ENCODE data around the gene GALNT2. TPM values are rescaled to one million over a fixed set of nuclear protein-coding genes. Genes with fewer than 3 reads are reported as not detected.

The GALNT2 gene
- total RNA-seq, 1 donor from 2014 or later: 32.8 TPM

DNA sequence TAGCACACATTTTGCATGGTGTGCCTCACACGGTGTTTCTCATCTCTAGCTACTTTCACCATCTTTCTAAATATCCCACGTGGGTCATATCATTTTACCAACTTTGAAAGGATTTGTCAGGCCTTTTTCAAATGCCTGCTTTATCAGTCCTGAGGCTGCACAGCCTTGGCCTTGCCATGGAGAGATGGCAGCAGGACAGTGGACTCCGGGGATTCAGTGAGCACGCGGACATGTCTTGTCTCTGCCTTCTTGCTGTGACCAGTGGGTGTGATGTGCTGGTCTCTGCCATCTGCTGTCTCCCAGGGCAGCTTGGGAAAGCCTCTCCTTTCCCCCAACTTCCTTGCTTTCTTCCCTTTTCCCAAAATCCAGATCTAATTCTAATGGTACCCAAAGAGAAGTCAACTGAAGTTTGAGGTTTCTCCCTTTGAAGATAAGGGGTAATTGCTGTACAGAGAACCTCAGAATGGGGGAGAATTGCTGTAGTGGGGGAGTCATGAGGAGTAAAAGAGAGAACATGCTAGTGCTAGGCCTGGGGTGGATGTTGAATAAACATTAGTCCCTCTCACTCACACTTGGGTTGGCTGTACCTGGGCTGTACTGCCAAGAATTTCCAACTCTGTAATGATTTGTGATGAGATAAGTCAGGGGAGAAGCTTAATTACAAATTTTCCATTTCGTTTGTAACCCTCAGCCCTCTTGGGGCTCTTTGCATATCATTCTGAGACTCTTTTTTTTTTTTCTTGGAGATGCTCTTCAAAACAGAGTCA is 99.5 kb downstream of the GALNT2 start:
- no peak for DNase-seq

DNA sequence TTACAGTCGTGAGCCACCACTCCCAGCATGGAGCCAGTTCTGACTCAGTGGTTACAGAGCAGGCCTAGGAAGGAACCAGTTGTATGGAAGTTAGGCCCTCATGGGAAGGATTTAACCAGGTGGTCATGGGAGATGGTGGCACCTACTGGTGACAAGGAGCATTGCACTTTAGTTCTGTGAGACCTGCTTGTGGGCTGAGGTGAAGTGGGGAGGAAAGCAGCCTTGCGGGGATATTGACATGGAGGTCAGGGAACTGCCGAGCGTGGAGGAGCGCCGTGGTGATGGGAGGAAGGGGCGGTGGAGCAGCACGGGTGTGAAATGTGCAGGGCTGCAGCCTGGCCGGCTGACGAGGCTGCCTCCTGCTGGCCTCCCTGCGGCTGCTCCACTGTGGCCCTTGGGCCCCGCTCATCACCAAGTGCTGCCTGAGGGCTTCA is 100.4 kb downstream of the GALNT2 start:
- no peak for DNase-seq

- no peak for DNase-seq
These were observed 102.6 kb downstream of the GALNT2 start for GRCh38 chr1:230169454-230170152.

- DNase-seq: no peak
These were observed 103.1 kb downstream of the GALNT2 start for GRCh38 chr1:230170153-230170547.

GRCh38 chr1:230170622-230171021 is 103.6 kb downstream of the GALNT2 start:
- no peak for DNase-seq

- DNase-seq: no peak
These were observed 104.4 kb downstream of the GALNT2 start for GRCh38 chr1:230171356-230172015.

DNA sequence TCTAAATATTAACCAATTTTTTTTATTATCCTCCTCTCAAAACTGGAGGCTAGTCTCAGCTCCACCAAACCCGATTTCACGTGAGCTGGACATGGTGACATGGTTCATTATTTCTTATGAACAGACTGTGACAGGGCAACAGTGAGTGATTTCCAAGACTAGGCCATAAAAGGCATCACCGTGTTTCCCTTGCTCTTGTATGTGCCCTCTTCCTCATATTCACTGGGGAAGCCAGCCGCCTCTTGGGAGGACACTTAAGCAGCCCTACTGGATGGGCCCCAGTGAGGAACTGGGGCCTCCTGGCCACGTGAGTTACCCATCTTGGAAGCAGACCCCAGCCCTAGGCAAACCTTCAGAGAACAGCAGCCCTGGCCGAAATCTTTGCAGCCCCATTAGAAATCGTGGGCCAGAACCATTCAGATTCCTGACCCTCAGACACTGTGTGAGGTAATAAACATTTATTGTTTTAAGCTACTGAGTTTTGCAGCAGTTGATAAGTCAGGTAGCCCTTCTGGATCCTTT is 105.0 kb downstream of the GALNT2 start:
- DNase-seq: no peak

GRCh38 chr1:230173187-230173975 is 106.3 kb downstream of the GALNT2 start:
- DNase-seq: no peak

DNA sequence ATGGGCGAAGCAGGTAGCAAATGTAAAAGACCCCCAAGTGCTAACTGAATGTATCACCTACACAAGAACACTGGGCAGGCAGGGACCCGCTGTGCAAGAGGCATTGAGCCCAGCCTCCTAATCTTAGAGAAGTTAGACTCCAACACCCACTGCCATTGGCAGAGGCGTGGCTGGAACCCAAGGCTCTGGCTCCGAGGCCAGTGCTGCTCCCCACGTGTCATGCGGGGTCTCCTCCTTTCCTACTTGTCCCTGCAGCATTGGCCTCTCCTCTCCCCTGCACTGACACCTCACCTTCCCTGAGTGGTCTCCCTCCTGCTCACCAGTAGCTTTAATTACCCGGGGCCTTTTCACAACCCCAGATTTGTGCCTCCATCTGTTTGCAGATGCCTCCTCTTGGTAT is 107.0 kb downstream of the GALNT2 start:
- no peak for DNase-seq

GRCh38 chr1:230174471-230175162 is 107.6 kb downstream of the GALNT2 start:
- no peak for DNase-seq

- DNase-seq: no peak
These were observed 108.2 kb downstream of the GALNT2 start for GRCh38 chr1:230175163-230175747.

DNA sequence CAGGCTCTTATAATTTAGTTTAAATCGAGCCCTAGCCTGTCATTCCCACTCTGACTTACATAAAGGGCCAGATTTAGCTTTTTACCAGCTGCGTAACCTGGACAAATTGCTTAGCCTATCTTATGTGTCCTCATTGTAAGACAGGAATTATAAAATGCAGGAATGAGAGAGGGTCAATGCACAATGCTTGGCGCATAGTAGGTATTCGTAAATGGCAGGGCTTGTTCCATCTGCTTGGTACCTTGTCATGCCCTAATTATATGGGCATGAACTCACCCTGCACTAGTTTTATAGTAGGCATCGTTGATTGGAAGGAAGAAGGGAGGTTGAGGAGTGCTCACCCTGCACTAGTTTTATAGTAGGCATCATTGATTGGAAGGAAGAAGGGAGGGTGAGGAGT is 108.8 kb downstream of the GALNT2 start:
- no peak for DNase-seq

GRCh38 chr1:230176326-230176725 is 109.3 kb downstream of the GALNT2 start:
- no peak for DNase-seq

GRCh38 chr1:230176871-230177411 is 109.9 kb downstream of the GALNT2 start:
- peak; percentile 73 for DNase-seq

DNA sequence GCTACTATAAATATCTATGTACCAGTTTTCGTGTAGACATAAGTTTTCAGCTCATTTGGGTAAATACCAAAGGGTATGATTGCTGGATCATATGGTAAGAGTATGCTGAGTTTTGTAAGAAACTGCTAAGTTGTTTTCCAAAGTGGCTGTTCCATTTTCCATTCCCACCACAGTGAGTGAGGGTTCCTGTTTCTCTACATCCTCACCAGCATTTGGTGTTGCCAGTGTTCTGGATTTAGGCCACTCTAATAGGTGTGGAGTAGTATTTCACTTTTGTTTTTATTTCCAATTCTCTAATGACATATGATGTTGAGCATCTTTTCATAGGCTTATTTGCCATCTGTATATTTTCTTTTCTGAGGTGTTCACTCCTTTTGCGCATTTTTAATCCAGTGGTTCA is 112.2 kb downstream of the GALNT2 start:
- no peak for DNase-seq

- no peak for DNase-seq
These were observed 118.3 kb downstream of the GALNT2 start for GRCh38 chr1:230185076-230186001.

DNA sequence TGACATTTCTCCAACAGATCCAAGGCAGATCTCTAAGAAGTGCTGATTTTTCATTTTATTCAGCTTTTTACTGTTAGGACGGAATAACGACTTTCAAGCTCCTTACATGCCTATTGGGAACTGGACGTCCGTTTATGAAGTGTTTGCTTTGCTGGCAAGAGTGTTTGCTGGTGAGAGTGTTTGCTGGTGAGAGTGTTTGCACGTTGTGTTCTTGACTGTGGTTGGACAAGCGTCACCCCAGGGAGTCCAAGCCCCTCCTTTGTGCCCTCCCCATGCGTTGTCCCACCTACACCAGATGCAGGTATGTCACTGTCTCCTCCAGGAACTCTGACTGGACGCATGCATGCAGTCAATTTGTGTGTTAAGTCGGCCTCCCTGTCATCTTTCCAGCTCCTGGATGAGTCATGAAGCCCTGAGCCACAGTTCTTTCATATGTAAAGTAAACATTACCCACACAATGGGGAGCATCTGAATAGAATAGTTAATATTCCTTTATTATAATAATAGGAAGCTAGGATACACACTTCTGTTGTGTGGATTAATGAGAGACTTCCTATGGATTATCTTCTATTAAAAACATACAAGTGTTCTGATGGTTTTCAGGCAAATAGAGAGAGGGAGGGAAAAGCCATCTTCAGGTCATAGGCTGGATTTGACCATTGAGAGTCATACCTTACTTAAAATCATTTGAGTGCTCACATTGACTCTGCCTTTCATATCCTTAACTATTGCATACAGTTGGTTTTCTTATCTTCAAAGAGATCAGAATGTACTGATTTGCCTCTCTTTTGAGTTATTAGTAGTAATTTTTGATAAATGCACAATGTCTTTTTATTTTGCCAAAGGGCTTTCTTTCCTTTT is 119.2 kb downstream of the GALNT2 start:
- DNase-seq: no peak

- no peak for DNase-seq
These were observed 119.8 kb downstream of the GALNT2 start for GRCh38 chr1:230186874-230187273.

DNA sequence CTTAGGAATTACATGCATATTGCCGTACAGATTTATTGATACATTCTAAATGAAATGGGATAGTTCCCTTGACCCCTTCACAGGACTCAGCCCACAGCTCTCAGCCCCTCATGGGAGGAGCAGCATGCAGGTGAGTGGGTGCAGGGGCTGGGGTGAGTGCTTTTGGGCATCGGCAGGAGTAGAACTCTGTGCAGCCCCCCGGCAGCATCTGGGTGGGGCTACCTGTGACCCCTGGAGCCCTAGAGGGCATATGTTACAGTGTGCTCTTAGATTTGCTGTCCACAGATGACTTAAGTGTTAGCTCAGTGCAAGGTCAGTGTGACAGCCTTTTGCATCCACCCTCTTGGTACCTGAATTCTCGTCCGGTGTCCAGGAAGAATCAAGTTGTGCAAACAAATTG is 120.3 kb downstream of the GALNT2 start:
- no peak for DNase-seq
